GM23338 (cell line): Measurements from ENCODE around the gene THAP8.

ENCODE experiments used
- CTCF ChIP-seq, 2 experiments: fragments of 200-600 bp in 1 of 2; sonication (generic) in 1 of 2; conservative IDR thresholded peaks; 2 replicates each; pipeline versions ENCODE4 v1.5.1 to v1.6.1; 2016 to 2017; ENCODE audit warnings: antibody characterized with exemption in 2 of 2, low read depth in 2 of 2, mild to moderate bottlenecking in 2 of 2, moderate library complexity in 1 of 2
- EZH2 ChIP-seq: fragments of 200-600 bp; sonication (generic); IDR thresholded peaks from one replicate; pipeline ENCODE4 v1.8.0; 2017; ENCODE audit warnings: antibody characterized with exemption, mild to moderate bottlenecking, low read depth; ENCODE audit not compliant: unreplicated experiment
- REST ChIP-seq: IDR thresholded peaks from one replicate; pipeline ENCODE4 v1.6.1; 2018; ENCODE audit warnings: antibody characterized with exemption; ENCODE audit not compliant: unreplicated experiment

GRCh38 chr19:35986664-35987570 lies 67.2 kb downstream of the THAP8 start:
- no peak for TF ChIP-seq CTCF (conservative IDR thresholded peaks at IDR 0.05; ENCODE audit: low read depth in 2 of 2)
- TF ChIP-seq EZH2: no peak
- TF ChIP-seq REST: no peak
